ENCODE measurements around the gene NECTIN1.

Gene NECTIN1

DNA sequence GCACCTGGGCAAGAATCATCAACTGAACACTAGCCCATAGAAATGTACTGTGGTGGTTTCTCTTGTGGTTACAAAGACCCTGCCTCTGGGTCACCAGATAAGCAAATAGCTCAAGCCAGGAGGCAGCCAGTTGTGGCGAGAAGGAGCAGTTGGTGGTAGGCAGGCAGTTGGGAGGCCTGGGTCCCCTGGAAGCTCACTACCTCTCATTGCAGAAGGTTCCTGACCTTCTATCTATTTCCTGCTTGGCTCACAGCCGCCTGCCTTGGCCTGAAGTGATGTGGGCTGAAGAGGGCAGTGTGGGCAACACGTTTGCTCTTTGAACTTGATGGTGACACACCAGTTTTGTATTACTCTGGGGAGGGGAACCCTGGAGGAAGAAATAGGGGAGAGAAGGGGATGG is 34.7 kb downstream of the NECTIN1 start:
- no peak for DNase-seq (ENCODE audit: low read depth in 3 of 3, low spot score in 1 of 3)

DNA sequence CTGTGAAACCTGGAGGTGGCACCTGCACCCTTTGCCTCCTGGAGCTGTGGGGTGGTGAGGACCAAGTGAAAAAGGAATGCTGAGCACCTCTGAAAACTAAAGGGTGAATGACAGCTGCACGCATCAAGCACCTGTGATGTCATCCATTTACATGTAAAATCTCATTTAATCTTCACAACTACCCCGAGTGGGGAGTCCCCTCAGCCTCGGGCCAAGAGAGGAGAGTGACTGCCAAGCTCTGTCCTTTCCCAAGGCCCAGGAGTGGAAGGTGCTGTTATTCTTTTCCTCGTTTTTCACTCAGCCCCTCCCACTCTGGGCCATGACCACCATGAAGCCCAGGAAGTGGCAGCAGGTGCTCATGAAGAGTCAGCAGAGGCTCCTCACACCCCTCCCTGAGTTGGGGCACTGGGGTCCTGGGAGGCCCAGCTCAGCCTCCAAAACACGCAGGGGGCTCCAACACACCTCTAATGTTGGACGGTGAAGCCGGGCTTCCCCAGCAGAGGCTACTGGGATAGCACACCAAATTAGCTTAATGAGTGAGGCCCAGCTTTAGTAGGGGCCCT is 35.7 kb downstream of the NECTIN1 start:
- DNase-seq (ENCODE audit: low read depth in 3 of 3, low spot score in 1 of 3): no peak

DNA sequence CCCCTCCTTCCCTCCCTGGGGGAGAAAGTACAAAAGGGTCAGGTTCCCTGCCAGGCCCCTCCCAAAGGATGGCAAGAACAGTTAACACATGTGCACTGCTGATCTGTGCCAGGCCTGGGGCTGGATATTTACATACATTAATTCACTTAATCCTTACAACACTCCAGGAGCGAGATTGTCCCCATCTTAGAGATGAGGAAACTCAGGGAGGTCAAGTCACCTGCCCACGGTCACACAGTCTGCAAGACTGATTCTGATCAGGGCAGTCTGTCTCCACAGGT is 36.5 kb downstream of the NECTIN1 start:
- no peak for DNase-seq (ENCODE audit: low read depth in 3 of 3, low spot score in 1 of 3)

DNA sequence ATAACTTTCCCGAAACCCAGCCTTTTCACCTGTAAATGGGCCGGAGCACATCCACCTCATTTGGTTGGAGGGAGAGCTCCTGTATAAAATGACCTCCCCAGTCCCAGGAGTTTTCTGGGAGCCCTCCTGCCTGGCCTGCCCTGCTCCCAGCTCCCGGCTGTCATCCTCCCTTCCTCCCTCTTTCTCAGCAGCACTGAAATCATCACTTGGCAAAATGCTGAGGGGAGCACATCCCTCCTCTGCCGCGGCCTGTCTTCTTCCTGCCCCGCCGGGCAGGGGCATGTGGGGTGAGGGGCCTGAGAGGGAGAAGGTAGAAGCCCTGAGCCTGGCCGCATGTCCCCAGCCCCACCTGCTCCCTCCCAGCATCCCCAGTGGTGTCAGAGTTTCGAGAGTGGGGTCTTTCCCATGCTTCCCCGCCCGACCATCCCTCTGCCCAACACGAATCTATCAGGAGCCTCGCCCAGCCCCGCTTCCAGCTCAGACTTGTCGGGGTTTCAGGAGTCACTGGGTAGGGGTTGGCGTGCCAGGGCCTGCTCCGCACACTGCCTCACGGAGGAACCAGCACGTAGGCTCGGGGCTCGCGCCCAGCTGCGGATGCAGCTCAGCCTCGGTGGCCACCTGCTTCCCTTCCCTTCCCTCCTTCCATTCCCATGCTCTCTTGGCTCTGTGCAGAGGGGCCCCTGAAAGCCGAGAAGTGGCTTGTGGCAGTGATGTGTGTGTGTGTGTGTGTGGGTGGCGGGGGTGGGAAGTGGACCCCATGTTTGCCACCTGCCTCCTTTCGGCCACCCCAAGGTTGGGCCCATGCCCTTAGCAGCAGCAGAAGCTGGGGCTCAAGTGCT is 37.1 kb downstream of the NECTIN1 start:
- DNase-seq (ENCODE audit: low read depth in 3 of 3, low spot score in 1 of 3): no peak

DNA sequence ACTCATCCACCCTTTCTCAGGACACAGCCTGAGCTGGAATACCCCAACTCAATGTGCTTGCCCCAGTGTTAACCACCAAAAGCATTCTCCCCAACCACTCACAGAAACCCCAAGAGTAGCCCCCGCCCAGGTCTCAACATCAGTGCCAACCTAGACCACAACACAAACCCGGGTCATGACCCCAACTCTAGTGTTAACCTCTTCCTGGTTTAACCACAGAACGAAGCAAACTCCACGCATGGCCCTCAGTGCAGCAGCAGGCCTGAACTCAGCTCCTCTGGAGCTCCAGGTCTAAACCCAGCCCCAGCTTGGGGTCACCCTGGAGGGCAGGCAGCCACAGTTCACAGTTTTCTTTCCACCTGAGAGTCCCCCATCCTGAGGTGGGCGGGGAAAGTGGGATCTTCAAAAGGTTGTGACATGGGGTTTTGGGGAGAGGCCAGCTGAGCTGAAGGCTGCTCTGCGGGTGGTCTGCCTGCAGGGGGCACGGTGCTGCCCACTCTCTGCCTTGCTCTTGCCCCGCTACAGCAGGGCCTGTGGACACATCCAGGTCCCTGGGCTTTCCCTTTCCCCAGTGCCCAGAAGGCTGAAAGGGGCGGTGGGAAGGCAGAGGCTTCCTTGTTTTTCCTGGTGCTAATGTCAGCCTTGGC is 37.9 kb downstream of the NECTIN1 start:
- no peak for DNase-seq (ENCODE audit: low read depth in 3 of 3, low spot score in 1 of 3)

DNA sequence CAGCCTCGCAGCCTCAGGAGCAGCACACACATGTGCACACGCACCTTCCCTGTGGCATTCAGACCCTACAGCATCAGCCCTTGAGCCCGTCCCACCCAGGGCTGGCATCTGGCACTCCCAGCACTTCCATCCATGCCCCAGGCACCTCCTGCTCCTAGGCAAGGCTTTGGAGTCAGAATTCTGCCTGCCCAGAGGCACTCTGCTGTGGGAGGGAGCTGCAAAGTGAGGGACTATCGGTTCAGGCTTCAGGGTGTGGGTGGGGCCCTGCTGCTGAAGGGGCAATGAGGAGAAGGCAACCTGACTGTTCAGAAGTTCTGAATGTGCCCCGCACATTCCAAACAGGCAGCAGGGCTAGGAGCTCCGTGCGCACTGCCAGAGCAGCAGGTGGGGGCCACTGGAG is 39.7 kb downstream of the NECTIN1 start:
- no peak for DNase-seq (ENCODE audit: low read depth in 3 of 3, low spot score in 1 of 3)

DNA sequence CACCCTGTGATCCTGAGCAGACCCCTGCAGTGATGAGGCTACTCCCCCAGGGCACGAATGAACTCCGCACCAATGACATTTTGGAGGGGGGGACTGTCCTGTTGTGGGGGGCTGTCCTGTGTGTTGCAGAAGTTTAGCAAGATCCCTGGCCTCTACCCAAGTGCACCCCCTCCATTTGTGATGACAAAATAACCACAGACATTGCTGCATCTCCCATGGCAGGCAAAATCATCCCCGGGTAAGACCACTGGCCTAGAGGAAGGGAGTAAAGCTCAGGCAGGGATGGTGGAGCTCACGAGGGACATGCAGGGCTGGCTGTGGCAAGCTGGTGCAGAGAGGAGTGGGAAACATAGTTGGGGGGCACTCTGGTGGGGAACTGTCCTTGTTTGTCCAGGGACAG is 40.6 kb downstream of the NECTIN1 start:
- no peak for DNase-seq (ENCODE audit: low read depth in 3 of 3, low spot score in 1 of 3)

DNA sequence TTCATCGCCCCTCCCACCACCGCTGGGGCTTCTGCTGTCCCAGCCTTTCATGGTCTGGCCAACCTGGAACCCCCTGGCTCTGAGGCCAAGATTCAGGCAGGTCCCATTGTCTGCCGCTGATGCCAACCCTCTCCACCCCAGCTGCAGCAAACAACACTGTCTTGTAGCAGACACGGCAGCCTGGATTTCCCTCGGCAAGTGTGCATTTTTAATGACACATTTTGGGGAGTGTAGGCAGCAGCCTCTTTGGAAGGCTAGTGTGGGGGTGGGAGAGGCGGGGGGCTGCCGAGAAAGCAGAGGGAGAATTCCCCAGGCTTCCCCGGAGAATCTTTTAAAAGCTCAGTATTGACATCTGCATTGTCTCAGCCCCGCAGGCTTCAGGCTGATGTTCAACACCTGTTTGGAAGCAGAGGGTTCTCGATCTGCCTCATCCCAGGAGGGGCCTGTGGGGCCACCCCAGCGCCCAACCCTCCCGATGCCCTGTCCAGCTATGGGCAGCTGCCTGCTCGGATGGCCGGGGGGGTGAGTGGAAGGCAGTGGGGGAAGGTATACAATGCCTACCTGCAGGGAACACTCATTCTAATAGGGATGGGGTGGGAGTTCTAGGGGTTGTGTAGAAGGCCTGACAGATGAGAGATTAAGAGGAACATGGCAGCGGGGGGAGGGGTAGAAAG is 41.5 kb downstream of the NECTIN1 start:
- DNase-seq (ENCODE audit: low read depth in 3 of 3, low spot score in 1 of 3): no peak

DNA sequence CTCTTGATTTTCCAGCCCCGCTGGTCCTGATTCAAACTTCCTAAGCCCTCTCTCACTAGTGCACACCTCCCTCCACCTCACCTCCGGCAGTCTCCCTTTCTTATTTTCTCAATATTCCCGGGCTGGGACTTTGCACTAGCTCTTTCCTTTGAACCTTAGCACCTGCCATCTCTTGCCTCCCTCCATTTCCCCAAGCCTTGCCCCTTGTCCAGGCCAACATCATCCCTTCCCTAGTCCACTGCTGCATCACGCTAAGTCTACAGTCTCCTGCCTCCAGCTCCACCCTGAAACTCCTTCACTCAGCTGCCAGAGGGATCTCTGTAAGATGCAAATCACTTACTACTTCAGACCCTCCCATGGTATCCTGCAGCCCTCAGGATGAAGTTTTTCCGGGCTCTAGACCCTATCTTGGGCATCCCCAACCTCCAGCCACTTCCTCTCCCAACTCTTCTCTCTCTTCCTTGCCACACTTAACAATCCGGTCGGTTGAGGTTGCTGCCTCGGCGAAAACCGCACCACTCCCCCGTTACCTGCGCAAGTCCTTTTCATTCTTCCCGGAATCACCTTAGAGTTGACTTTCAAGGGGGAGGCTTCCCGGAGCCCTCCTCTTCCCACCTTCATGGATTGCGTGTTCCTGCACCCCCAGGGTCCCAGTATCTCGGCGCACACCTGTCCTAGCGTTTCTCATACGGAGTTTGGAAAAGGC is 42.7 kb downstream of the NECTIN1 start:
- DNase-seq (ENCODE audit: low read depth in 3 of 3, low spot score in 1 of 3): no peak

DNA sequence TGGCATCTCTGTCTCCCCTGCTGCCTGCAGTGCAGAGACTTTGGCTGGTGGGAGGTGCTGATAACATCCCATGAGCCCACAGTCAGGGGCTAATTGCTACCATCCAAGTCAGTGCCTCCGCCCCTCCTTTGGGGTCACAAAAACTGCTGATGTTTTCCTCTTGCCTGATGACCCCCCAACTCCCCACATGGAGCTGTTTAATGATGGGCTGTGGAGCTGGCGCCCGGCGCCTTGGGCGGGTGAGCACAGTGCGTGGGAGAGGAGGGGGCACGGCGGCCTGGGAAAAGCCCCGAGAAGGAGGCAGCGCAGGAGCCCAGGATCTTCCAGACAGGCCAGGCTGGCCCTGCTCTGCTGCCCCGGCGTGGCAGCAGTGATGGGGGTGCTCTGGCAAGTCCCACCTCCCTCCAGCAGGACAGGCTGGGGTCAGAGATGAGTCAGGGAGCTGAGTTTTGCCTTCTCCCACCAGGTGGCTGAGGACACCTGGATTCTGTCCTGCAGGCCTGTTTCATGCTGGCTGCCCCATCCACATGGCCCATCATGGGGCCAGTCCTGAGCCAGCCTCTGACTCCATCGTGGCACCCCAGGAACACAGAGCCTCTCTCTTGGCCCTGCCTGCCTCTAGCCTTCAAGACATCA is 43.8 kb downstream of the NECTIN1 start:
- no peak for DNase-seq (ENCODE audit: low read depth in 3 of 3, low spot score in 1 of 3)

DNA sequence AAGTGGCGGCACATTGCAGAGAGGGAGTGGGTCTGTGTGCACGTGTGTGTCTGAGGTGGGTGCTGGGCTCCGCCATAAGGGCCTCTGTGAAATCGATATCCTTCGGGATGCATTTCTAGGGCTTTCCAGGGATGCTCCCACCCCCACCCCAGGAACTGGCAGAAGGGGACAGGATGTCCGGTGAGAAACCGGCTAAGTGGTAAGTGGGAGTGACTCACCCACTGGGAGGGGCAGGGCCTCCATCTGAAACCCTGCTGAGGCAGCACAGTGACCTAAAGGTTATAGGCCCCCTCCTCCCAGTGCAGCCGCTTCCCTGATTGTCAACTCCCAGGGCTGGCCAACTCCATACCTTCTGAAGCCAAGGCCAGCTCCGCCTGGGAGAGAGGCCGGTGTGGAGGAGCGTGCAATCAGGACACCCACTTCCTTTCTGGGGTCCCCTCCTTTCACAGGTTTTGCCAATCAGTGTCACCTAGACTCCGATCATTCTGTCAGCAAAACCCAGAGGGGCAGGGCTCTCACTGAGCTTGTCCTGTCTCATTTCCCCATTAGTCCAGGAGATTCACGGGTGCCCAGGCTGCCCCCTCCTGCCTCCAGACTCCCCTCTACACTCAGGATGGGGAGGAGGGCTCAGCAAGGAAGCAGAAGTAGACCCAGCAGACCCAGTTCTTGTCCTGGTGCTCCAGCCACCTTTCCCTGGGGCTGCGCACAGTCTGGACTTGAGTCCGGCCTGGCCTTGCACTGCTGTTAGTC is 44.5 kb downstream of the NECTIN1 start:
- no peak for DNase-seq (ENCODE audit: low read depth in 3 of 3, low spot score in 1 of 3)

DNA sequence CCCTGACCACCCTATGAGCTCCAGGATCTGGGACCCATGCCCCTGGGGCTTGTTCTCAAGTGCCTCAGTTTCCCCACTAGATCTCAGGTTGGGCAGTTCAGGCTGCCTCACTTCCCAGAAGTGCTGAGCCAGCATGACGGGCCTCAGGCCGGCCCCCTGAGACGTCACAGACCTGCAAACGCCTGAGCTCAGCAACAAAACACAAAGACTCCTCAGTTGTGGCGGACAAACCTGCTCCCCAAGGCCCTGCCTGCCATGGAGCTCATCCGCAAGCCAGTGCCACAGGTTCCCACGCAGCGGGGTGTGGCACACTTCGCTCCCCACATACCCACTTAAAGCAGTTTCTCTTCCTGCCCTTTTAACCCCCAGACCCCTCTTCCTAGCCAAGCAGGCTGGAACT is 45.2 kb downstream of the NECTIN1 start:
- no peak for DNase-seq (ENCODE audit: low read depth in 3 of 3, low spot score in 1 of 3)

DNA sequence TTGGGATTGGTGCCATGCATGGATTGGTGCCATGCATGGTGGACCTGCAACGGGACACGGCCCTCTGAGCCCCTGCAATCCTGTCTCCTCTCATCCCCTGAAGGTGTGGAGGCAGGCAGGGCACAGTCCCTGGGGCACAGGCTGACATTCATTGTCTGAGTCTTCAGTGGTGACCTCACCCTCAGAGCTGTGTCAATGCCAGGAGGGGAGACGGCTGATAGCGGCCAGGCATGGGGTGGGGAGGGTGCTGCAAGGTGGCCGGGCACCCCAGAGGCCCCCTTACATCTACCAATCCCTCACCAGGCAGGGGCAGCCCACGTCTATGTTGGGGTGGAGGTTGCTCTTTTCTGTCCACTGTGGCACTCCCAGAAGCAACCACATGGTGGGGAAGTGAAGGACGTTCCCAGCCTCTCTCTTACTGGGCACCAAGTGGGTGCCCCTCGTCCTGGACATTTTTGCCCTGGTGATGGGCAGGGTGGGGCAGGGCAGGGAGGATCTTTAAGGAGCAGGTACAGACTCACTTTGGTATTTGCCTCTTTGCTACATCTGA is 47.6 kb downstream of the NECTIN1 start:
- DNase-seq (ENCODE audit: low read depth in 3 of 3, low spot score in 1 of 3): no peak

DNA sequence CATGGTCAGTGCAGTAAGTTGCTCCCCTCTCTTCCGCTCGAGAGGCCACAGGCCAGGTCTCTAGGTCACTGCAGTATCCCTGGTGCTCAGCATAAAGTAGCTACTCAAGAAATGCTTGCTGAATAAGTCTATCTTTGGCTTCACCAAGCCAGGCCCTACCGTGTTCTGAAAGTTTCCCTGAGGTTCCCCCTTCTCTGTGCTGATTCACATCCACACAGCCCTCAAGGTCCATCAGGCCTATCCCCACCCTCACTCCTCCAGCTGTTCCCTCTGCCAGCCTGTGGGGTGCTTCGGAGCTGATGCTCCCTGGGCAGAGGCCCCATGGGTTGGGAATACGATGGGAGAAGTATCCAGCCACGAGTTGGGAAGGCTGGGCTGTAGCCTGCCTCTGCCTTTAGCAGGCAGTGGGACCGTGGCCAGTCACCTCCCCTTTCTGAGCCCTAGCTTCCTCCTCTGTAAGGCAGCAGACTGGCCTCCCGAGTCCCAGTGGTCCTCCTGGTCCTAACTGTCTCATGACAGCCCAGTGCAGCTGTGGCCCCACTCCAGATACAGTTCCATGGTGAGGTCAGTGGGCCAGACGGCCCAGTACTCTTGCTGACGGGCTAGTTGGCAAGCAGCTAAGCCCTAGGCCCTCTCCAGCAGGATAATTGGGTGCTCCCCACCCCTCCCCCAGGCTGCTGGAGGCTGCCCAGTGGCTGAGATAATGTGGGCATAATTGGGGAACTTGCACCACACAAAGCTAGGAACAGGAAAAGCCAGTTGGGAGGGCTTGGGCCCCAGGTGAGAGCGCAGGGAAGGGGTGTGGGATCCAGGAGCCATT is 48.2 kb downstream of the NECTIN1 start:
- no peak for DNase-seq (ENCODE audit: low read depth in 3 of 3, low spot score in 1 of 3)

DNA sequence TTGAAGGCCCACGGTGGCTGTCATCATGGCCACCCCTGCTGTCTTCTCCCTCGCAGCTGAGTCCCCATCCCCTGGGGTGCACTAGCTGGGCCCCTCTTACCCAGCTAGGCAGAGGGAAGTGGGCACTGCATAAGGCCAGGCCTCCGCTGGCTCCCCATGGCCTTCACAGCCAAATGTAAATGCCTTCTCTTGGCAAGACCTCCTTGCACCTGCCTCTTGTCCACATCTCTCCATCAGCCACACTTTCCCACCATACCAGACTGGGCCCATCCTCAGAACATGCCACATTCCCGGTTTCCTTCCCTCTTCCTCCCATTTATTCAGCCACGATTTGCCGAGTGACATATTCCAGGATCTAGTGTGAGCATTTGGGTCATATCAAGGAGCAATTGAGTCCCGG is 49.7 kb downstream of the NECTIN1 start:
- no peak for DNase-seq (ENCODE audit: low read depth in 3 of 3, low spot score in 1 of 3)

DNA sequence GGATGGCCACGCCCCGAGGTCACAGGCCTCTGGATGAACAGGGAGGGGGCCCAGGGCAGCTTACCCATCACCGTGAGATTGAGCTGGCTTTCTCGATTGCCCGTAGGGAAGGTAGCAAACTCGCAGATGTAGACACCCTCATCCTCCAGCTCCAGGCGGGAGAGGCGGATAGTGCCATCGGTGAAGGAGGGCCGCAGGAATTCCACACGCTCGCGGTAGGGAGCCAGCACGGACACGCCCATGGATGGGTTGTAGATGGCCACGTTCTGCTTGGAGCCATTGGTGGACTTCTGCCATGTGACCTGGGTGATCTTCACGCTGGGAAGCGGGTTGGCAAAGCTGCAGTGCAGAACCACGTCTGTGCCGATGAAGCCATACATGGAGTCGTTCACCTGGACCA is 50.6 kb downstream of the NECTIN1 start:
- no peak for DNase-seq (ENCODE audit: low read depth in 3 of 3, low spot score in 1 of 3)

DNA sequence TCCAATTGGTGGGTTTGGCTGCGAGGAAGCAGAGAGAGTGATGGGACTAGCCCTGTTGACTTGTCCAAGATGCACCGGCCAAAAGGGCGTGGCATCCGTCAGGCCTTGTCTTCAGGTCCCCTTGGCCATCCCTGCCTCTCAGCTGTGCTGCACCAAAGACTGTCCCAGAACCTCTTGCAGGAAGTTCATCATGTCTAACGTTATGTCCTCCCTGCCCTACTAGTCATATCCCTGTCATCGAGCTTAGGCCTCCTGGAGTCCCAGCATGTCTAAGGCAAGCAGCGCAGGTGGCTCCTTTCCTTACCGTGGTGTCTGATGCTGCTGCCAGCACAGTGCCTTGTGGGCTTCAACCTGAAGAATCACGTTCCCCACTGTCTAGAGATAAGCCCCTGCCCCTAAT is 51.2 kb downstream of the NECTIN1 start:
- DNase-seq (ENCODE audit: low read depth in 3 of 3, low spot score in 1 of 3): no peak

DNA sequence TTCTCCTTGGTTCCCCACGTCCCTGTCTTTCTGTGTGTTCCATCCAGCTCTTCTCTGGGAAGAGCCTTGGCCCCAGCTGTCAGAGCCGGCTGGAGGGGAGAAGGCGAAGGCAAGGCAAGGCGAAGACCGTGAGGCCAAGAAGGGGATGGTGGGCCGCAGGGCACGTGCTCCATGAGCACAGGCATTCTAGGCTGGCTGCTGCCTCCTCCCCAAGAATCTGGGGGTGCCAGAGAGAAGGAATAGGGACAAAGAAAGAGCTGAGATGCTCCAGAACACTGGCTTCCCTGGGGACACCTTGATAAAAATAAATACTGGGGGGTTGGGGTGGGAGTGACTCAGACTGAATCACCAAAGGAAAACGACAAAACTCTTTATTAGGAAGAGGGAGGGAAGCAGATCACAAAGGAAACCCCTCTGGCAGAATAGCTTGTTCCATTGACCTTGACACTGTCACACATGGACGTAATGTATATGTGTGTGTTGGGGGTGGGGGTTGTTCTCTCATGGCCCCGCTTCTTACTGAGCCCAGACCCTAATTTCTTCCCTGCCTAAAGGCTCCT is 52.5 kb downstream of the NECTIN1 start:
- DNase-seq (ENCODE audit: low read depth in 3 of 3, low spot score in 1 of 3): no peak

DNA sequence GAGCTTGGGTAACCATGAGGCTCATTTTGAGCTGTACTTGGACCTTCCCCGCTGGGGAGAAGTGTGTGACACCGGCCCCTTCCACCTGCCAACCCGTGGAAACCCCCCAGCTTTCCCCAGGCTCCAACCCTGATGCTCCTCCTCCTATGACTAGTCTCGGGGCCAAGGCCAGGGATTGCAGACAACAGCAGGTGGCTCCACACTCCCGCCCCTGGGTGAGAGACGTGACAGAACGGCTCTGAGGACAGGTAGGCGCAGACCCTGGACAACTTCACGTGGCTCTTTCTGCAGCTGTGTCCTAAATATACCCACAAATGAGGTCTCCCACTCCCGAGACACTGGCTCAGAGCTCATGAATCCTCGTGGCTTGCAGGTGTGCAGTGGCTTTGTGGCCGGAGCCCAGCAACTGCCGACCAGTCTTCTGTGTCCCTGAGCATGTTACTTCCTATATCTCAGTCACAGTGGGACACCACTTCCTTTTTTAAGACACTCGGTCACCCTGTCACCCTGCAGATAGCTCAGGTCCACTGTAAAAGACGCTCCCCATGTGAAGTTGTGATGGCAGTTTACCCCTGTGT is 55.2 kb downstream of the NECTIN1 start:
- DNase-seq (ENCODE audit: low read depth in 3 of 3, low spot score in 1 of 3): peak in 1 of 3 donors; percentile 8

Measured in stimulated activated CD4-positive, alpha-beta T cell treated with anti-CD3 and anti-CD28 coated beads, TNF-alpha, amount 100 ng/mL, for 1 hour (primary cell).